MM.1S (cell line): ENCODE results near the gene ZNF566.

Experiments
- DNase-seq: peaks from one replicate; pipeline ENCODE4 v3.0.0-alpha.2; 2015
- H2AFZ ChIP-seq: fragments of 300-600 bp; sonication (generic); 2 replicates; pipeline ENCODE4 v1.6.0; 2016; ENCODE audit warnings: antibody characterized with exemption, low read length
- H3F3A ChIP-seq: fragments of 300-600 bp; sonication (generic); 2 replicates; pipeline ENCODE4 v1.6.1; 2016; ENCODE audit warnings: mild to moderate bottlenecking, antibody characterized with exemption, low read length, moderate library complexity, mixed read lengths; ENCODE audit not compliant: insufficient read depth
- H3K27ac ChIP-seq: fragments of 300-600 bp; sonication (generic); 2 replicates; pipeline ENCODE4 v1.5.1; 2016; ENCODE audit warnings: mild to moderate bottlenecking, low read length
- H3K27me3 ChIP-seq: fragments of 300-600 bp; sonication (generic); replicated peaks from 2 replicates; pipeline ENCODE4 v1.6.0; 2016; ENCODE audit warnings: low read length; ENCODE audit not compliant: insufficient read depth
- H3K36me3 ChIP-seq: fragments of 300-600 bp; sonication (generic); replicated peaks from 2 replicates; pipeline ENCODE4 v1.6.1; 2016; ENCODE audit warnings: mild to moderate bottlenecking, low read length, mixed read lengths; ENCODE audit not compliant: insufficient read depth
- H3K4me1 ChIP-seq: fragments of 300-600 bp; sonication (generic); 2 replicates; pipeline ENCODE4 v1.6.1; 2016; ENCODE audit warnings: low read length, mixed read lengths
- H3K4me2 ChIP-seq: fragments of 300-600 bp; sonication (generic); 2 replicates; pipeline ENCODE4 v1.6.0; 2016; ENCODE audit warnings: low read depth, low read length
- H3K4me3 ChIP-seq: fragments of 300-600 bp; sonication (generic); 2 replicates; pipeline ENCODE4 v1.5.1; 2016; ENCODE audit warnings: low read length, mixed read lengths
- H3K79me2 ChIP-seq: fragments of 300-600 bp; sonication (generic); 2 replicates; pipeline ENCODE4 v1.6.1; 2016; ENCODE audit warnings: mixed run types, low read length, mixed read lengths
- H3K9ac ChIP-seq: fragments of 300-600 bp; sonication (generic); 2 replicates; pipeline ENCODE4 v1.6.1; 2016; ENCODE audit warnings: low read length, mixed read lengths
- H3K9me2 ChIP-seq: fragments of 300-600 bp; sonication (generic); replicated peaks from 2 replicates; pipeline ENCODE4 v1.6.1; 2016; ENCODE audit warnings: mild to moderate bottlenecking, low read length, mixed read lengths; ENCODE audit not compliant: insufficient read depth
- H3K9me3 ChIP-seq: fragments of 300-600 bp; sonication (generic); replicated peaks from 2 replicates; pipeline ENCODE4 v1.6.1; 2016; ENCODE audit warnings: mild to moderate bottlenecking, low read length, mixed read lengths; ENCODE audit not compliant: insufficient read depth
- H4K20me1 ChIP-seq: fragments of 300-600 bp; sonication (generic); 2 replicates; pipeline ENCODE4 v1.6.1; 2016; ENCODE audit warnings: mild to moderate bottlenecking, low read length, moderate library complexity, mixed read lengths; ENCODE audit not compliant: insufficient read depth
- CTCF ChIP-seq: fragments of 300-600 bp; sonication (generic); IDR thresholded peaks from 2 replicates; pipeline ENCODE4 v1.5.1; 2016; ENCODE audit warnings: antibody characterized with exemption, low read length, mixed read lengths
- EZH2 ChIP-seq: fragments of 300-600 bp; sonication (generic); optimal IDR thresholded peaks from 2 replicates; pipeline ENCODE3; 2017; ENCODE audit warnings: low read depth, mild to moderate bottlenecking, antibody characterized with exemption, low read length, mixed read lengths
- EZH2phosphoT487 ChIP-seq: fragments of 300-600 bp; sonication (generic); IDR thresholded peaks from 2 replicates; pipeline ENCODE4 v1.6.1; 2018; ENCODE audit warnings: antibody characterized with exemption, low read length

Gene ZNF566

GRCh38 chr19:36524617-36525016, 35.3 kb upstream of the ZNF566 start:
- Histone ChIP-seq H3F3A (no peaks in the 10 kb centered on the region), H3K79me2 (no peaks in the 10 kb centered on the region), H4K20me1 (no peaks in the 10 kb centered on the region), H3K9me3 (no peaks in the 10 kb centered on the region), H3K4me3 (no peak overlapping the region), H3K36me3 (no peaks in the 10 kb centered on the region), H3K27me3 (no peaks in the 10 kb centered on the region), H3K9ac (no peak overlapping the region), H3K4me2 (no peak overlapping the region), H3K4me1 (no peaks in the 10 kb centered on the region), H3K27ac (no peak overlapping the region), H3K9me2 (no peaks in the 10 kb centered on the region), H2AFZ (no peak overlapping the region)
- DNase-seq: no peak
- TF ChIP-seq EZH2phosphoT487: no peak
- TF ChIP-seq CTCF: no peak
- TF ChIP-seq EZH2: no peak

- no peaks in the 10 kb centered on the region for H3K9me3 ChIP-seq
- H3K4me1 ChIP-seq: no peaks in the 10 kb centered on the region
- no peaks in the 10 kb centered on the region for H3K9me2 ChIP-seq
- H3K27me3 ChIP-seq: no peaks in the 10 kb centered on the region
- no peak overlapping the region for H3K4me3 ChIP-seq
- TF ChIP-seq EZH2 (no peak), CTCF (no peak), EZH2phosphoT487 (no peak)
- H3F3A ChIP-seq: no peaks in the 10 kb centered on the region
- no peaks in the 10 kb centered on the region for H4K20me1 ChIP-seq
- H2AFZ ChIP-seq: no peak overlapping the region
- H3K36me3 ChIP-seq: no peaks in the 10 kb centered on the region
- DNase-seq: no peak
- no peak overlapping the region for H3K4me2 ChIP-seq
- H3K27ac ChIP-seq: no peak overlapping the region
- H3K79me2 ChIP-seq: no peaks in the 10 kb centered on the region
- H3K9ac ChIP-seq: no peak overlapping the region
These were observed 24.8 kb upstream of the ZNF566 start for GRCh38 chr19:36514012-36514612.

- Histone ChIP-seq H4K20me1 (no peaks in the 10 kb centered on the region), H3F3A (no peaks in the 10 kb centered on the region), H3K9me3 (no peaks in the 10 kb centered on the region), H3K4me1 (no peaks in the 10 kb centered on the region), H3K9ac (no peak overlapping the region), H3K36me3 (no peaks in the 10 kb centered on the region), H3K4me3 (no peak overlapping the region), H3K9me2 (no peaks in the 10 kb centered on the region), H2AFZ (no peak overlapping the region), H3K27me3 (no peaks in the 10 kb centered on the region), H3K27ac (no peak overlapping the region), H3K4me2 (no peak overlapping the region), H3K79me2 (no peaks in the 10 kb centered on the region)
- no peak for DNase-seq
- no peak for TF ChIP-seq EZH2
- TF ChIP-seq CTCF: no peak
These were observed 19.0 kb upstream of the ZNF566 start for GRCh38 chr19:36508325-36508724.
